Upper lobe of left lung (tissue), 6 donors: ENCODE results near the gene SPRYD4. TPM values are rescaled to one million over a fixed set of nuclear protein-coding genes. Genes with fewer than 3 reads are reported as not detected.
A peak's percentile ranks its signal among the peaks of the same experiment; 100 is the strongest.

Source experiments
- ATAC-seq, 2 donors: fragments of 200-7000 bp; cut with Tn5 transposase; one replicate each; pipeline ENCODE4 v1.9.1; 2022; ENCODE audit warnings: mild to moderate bottlenecking in 2 of 2, moderate library complexity in 2 of 2; ENCODE audit not compliant: low FRiP score in 2 of 2
- DNase-seq, 2 donors: peaks; one replicate each; pipeline ENCODE4 v3.0.0-alpha.2; 2019 to 2020
- H3K27ac ChIP-seq, 4 donors: fragments of 200-600 bp; sonication (generic); one replicate each; pipeline ENCODE4 v1.5.1; 2016 to 2019
- H3K27me3 ChIP-seq, 4 donors: fragments of 200-600 bp; sonication (generic); one replicate each; pipeline ENCODE4 v1.5.1; 2017 to 2019
- H3K36me3 ChIP-seq, 4 donors: fragments of 200-600 bp; sonication (generic); one replicate each; pipeline ENCODE4 v1.5.1; 2016 to 2019
- H3K4me1 ChIP-seq, 4 donors: fragments of 200-600 bp; sonication (generic); one replicate each; pipeline ENCODE4 v1.5.1; 2018 to 2019
- H3K4me3 ChIP-seq, 4 donors: fragments of 200-600 bp; sonication (generic); one replicate each; pipeline ENCODE4 v1.5.1; 2017 to 2019; ENCODE audit warnings: mild to moderate bottlenecking in 2 of 4, moderate library complexity in 1 of 4
- H3K9me3 ChIP-seq, 4 donors: fragments of 200-600 bp; sonication (generic); one replicate each; pipeline ENCODE4 v1.5.1; 2018 to 2019
- EP300 ChIP-seq, 4 donors: sonication (generic); formaldehyde crosslinking; IDR thresholded peaks; one replicate each; pipeline ENCODE4 v1.5.1; 2017; ENCODE audit warnings: antibody characterized with exemption in 4 of 4, control low read depth in 2 of 4
- POLR2A ChIP-seq, 4 donors: fragments of 450-650 bp; IDR thresholded peaks; one replicate each; pipeline ENCODE4 v1.5.1; 2016 to 2017; ENCODE audit warnings: antibody characterized with exemption in 4 of 4, mild to moderate bottlenecking in 2 of 4
- POLR2AphosphoS5 ChIP-seq, 2 donors: sonication (generic); formaldehyde crosslinking; IDR thresholded peaks; one replicate each; pipeline ENCODE4 v1.5.1; 2017; ENCODE audit warnings: antibody characterized with exemption in 2 of 2
- WGBS, 2 donors: methylation state at CpG; one replicate each; pipeline ENCODE4 v1.1.5; 2017 to 2018; 5-methylcytosine and 5-hydroxymethylcytosine counted together
- total RNA-seq, 6 donors: library from RNA; depleted of rRNA in 4 of 6; stranded (reverse); fragments of >200 nt in 4 of 6; gene quantifications; one replicate each; pipeline versions ENCODE4 v1.1.0 to v1.2.1, GENCODE V29; 2016 to 2021
- TF ChIP-seq, protein P1 (sequence below), 6 experiments: fragments of 450-650 bp in 4 of 6; fragments of 200-600 bp in 2 of 6; sonication (generic) in 2 of 6; IDR thresholded peaks; one replicate each; pipeline ENCODE4 v1.5.1; 2016 to 2019; ENCODE audit warnings: antibody characterized with exemption in 6 of 6
- donor health status: DM: no; HTN: no; CAD: no; lungs with moderate emphysema.
- donor health status: DM: no; HTN: yes; CAD: no; lungs with severe emphysema.

The SPRYD4 gene
- total RNA-seq: 1 to 10 TPM; 1.8 to 3.3 (median 3.0) TPM

GRCh38 chr12:56468216-56469006 lies at the start of gene SPRYD4:
Gene SPRYD4, plus strand, starts transcription at chr12:56468578. Its CDS starts 14 bp downstream, at chr12:56468592.
- DNase-seq (peak; percentile 94 to 98), ATAC-seq (peak; percentile 98)
- TF ChIP-seq EP300 (IDR thresholded peaks at IDR 0.05): peak in 1 of 4 donors; percentile 67
- TF ChIP-seq, protein P1, sequence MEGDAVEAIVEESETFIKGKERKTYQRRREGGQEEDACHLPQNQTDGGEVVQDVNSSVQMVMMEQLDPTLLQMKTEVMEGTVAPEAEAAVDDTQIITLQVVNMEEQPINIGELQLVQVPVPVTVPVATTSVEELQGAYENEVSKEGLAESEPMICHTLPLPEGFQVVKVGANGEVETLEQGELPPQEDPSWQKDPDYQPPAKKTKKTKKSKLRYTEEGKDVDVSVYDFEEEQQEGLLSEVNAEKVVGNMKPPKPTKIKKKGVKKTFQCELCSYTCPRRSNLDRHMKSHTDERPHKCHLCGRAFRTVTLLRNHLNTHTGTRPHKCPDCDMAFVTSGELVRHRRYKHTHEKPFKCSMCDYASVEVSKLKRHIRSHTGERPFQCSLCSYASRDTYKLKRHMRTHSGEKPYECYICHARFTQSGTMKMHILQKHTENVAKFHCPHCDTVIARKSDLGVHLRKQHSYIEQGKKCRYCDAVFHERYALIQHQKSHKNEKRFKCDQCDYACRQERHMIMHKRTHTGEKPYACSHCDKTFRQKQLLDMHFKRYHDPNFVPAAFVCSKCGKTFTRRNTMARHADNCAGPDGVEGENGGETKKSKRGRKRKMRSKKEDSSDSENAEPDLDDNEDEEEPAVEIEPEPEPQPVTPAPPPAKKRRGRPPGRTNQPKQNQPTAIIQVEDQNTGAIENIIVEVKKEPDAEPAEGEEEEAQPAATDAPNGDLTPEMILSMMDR (IDR thresholded peaks at IDR 0.05): peak in 4 of 6 experiments; percentile 22 to 63 (median 32)
- peak in 3 of 4 donors; percentile 69 to 92 (median 89) for TF ChIP-seq POLR2A (IDR thresholded peaks at IDR 0.05)
- TF ChIP-seq POLR2AphosphoS5 (IDR thresholded peaks at IDR 0.05): peak; percentile 97
- 0 to 1% methylated on average over 35 to 41 of the region's 43 CpGs for WGBS, 2 donors
- Histone ChIP-seq H3K4me1 (peaks cover 13 to 28% (median 21%) of the 10 kb centered on the region in 4 donors), H3K4me3 (peak within 1 kb of the TSS; percentile 62 to 80 (median 78)), H3K36me3 (peaks cover 0 to 5% (median 0%) of the 10 kb centered on the region in 4 donors), H3K27ac (peak within 1 kb of the TSS; percentile 74 to 92 (median 88)), H3K27me3 (no peaks in the 10 kb centered on the region), H3K9me3 (no peaks in the 10 kb centered on the region)

GRCh38 chr12:56420411-56420810 lies 48.0 kb upstream of the SPRYD4 start:
- H3K27ac ChIP-seq: no peak overlapping the region
- no peak for ATAC-seq
- WGBS, 2 donors: 63 to 71% methylated on average over 6 of the region's 6 CpGs
- H3K4me1 ChIP-seq: no peaks in the 10 kb centered on the region
- TF ChIP-seq, protein P1 (IDR thresholded peaks at IDR 0.05): no peak
- TF ChIP-seq EP300 (IDR thresholded peaks at IDR 0.05) (no peak), POLR2AphosphoS5 (IDR thresholded peaks at IDR 0.05) (no peak), POLR2A (IDR thresholded peaks at IDR 0.05) (no peak)
- H3K36me3 ChIP-seq: peaks cover 0 to 48% (median 27%) of the 10 kb centered on the region in 4 donors
- H3K4me3 ChIP-seq: no peak overlapping the region
- H3K27me3 ChIP-seq: no peaks in the 10 kb centered on the region
- no peak for DNase-seq
- no peaks in the 10 kb centered on the region for H3K9me3 ChIP-seq

DNA sequence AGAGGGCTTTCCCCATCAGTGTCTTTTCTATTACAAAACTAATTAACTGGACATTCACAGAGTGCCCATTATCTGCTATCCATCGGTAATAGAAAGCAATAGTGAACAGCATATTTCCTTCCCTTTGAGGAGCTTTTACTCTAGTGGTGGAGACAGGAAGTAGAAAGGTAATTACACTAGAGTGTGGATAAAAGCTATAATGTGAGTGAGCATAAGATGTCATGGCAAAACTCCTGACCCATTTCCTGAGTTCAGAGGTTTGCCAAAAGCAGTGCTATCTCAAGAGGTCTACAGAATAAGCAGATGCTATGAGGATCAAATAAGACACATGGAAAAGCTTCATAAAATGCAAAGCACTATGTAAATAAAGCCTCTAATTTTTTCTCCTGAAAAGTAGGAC lies 43.2 kb upstream of the SPRYD4 start:
- Histone ChIP-seq H3K27me3 (no peaks in the 10 kb centered on the region), H3K27ac (no peak overlapping the region), H3K9me3 (no peaks in the 10 kb centered on the region), H3K36me3 (peaks cover 0 to 69% (median 33%) of the 10 kb centered on the region in 4 donors), H3K4me3 (no peak overlapping the region), H3K4me1 (no peaks in the 10 kb centered on the region)
- ATAC-seq (no peak), DNase-seq (no peak)
- TF ChIP-seq POLR2A (IDR thresholded peaks at IDR 0.05) (no peak), POLR2AphosphoS5 (IDR thresholded peaks at IDR 0.05) (no peak), EP300 (IDR thresholded peaks at IDR 0.05) (no peak)
- TF ChIP-seq, protein P1 (IDR thresholded peaks at IDR 0.05): no peak
- 52 to 60% methylated on average over 1 of the region's 1 CpG for WGBS, 2 donors

GRCh38 chr12:56425940-56426438 lies 42.4 kb upstream of the SPRYD4 start:
- Histone ChIP-seq H3K36me3 (peaks cover 0 to 68% (median 32%) of the 10 kb centered on the region in 4 donors), H3K4me1 (no peaks in the 10 kb centered on the region), H3K9me3 (no peaks in the 10 kb centered on the region), H3K4me3 (no peak overlapping the region), H3K27me3 (no peaks in the 10 kb centered on the region), H3K27ac (no peak overlapping the region)
- WGBS, 2 donors: 51 to 63% methylated on average over 3 of the region's 3 CpGs
- ATAC-seq: no peak
- no peak for DNase-seq
- TF ChIP-seq, protein P1 (IDR thresholded peaks at IDR 0.05): no peak
- TF ChIP-seq POLR2A (IDR thresholded peaks at IDR 0.05): no peak
- no peak for TF ChIP-seq EP300 (IDR thresholded peaks at IDR 0.05)
- TF ChIP-seq POLR2AphosphoS5 (IDR thresholded peaks at IDR 0.05): no peak
